Measurements from ENCODE around the gene MIER2.

MIER2 gene

DNA sequence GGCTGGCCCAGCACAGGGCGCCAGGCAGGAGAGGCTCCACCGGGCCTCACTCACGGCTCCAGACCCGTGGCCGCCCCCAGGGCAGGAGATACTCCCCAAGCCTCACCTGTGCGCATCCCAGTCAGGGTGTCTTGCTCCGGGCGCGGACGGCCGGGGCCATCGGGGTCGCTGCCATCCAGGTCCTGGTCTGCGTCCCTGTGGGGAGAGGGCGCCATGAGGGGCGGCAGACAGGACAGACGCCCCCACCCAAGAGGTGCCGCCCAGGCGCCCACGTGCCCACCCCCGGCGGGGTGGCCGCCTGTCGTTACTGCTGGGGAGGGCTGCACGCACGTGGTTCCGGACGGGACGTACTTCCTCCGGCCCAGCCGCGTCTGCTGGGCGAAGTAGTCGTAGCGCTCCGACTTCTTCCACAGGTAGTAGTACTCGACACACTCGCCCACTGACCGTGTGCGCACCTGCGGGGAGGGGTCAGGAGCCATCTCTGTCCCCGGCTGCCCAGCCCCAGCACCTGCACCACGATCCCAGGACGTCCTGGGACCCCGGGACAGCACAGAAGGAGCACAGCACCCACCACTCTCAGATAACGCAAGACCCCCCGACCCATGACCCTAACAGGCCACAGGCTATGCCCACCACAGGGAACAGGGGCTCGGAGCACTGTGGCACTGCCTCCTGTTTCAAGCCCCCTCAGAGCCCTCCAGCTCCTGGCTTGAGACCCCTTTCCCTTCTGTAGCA is 36.0 kb downstream of the MIER2 start:
- TF ChIP-seq SIN3A (IDR thresholded peaks at IDR 0.05; ENCODE audit: borderline replicate concordance, insufficient read depth, low read length), result no peak
- no peak for TF ChIP-seq POLR2AphosphoS5 (IDR thresholded peaks at IDR 0.05; ENCODE audit: low read depth, low read length)
- TF ChIP-seq REST (IDR thresholded peaks at IDR 0.05; ENCODE audit: insufficient read depth in 1 of 2, low read depth in 2 of 2, low read length in 2 of 2), result no peak
- TF ChIP-seq TAF1 (IDR thresholded peaks at IDR 0.05; ENCODE audit: borderline replicate concordance, insufficient read depth, low read length), result no peak
- no peak for TF ChIP-seq FOXP2 (optimal IDR thresholded peaks at IDR 0.05; ENCODE audit: borderline replicate concordance, extremely low read depth, extremely low read length, insufficient read depth)

- TF ChIP-seq POLR2AphosphoS5 (IDR thresholded peaks at IDR 0.05; ENCODE audit: low read depth, low read length) (no peak), FOXP2 (optimal IDR thresholded peaks at IDR 0.05; ENCODE audit: borderline replicate concordance, extremely low read depth, extremely low read length, insufficient read depth) (no peak), REST (IDR thresholded peaks at IDR 0.05; ENCODE audit: insufficient read depth in 1 of 2, low read depth in 2 of 2, low read length in 2 of 2) (no peak), SIN3A (IDR thresholded peaks at IDR 0.05; ENCODE audit: borderline replicate concordance, insufficient read depth, low read length) (no peak), TAF1 (IDR thresholded peaks at IDR 0.05; ENCODE audit: borderline replicate concordance, insufficient read depth, low read length) (no peak)
Observed at GRCh38 chr19:307793-308420, 36.7 kb downstream of the MIER2 start.

DNA sequence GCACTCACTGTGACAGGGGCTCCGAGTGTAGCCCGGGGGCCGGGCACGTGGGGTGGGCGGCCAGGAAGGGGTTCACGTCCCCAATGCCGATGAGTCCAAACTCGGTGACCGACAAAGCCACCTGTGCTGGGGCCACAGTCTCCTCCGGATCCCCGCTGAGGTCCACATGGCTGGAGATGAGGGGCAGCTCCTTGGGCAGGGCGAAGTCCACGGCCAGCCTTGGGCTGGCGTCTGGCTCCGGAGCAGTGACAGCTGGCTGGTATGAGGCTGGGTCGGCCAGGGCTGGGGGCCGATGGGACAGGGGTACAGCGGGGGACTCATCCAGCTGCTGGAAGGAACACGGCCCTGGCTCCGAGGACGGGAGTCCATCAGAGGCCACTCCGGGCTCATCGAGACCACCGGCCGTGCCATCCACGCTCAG is 37.5 kb downstream of the MIER2 start:
- TF ChIP-seq REST (IDR thresholded peaks at IDR 0.05; ENCODE audit: insufficient read depth in 1 of 2, low read depth in 2 of 2, low read length in 2 of 2), result no peak
- no peak for TF ChIP-seq TAF1 (IDR thresholded peaks at IDR 0.05; ENCODE audit: borderline replicate concordance, insufficient read depth, low read length)
- no peak for TF ChIP-seq SIN3A (IDR thresholded peaks at IDR 0.05; ENCODE audit: borderline replicate concordance, insufficient read depth, low read length)
- TF ChIP-seq FOXP2 (optimal IDR thresholded peaks at IDR 0.05; ENCODE audit: borderline replicate concordance, extremely low read depth, extremely low read length, insufficient read depth), result no peak
- no peak for TF ChIP-seq POLR2AphosphoS5 (IDR thresholded peaks at IDR 0.05; ENCODE audit: low read depth, low read length)

GRCh38 chr19:306151-306900 is 38.3 kb downstream of the MIER2 start:
- no peak for TF ChIP-seq FOXP2 (optimal IDR thresholded peaks at IDR 0.05; ENCODE audit: borderline replicate concordance, extremely low read depth, extremely low read length, insufficient read depth)
- no peak for TF ChIP-seq REST (IDR thresholded peaks at IDR 0.05; ENCODE audit: insufficient read depth in 1 of 2, low read depth in 2 of 2, low read length in 2 of 2)
- TF ChIP-seq TAF1 (IDR thresholded peaks at IDR 0.05; ENCODE audit: borderline replicate concordance, insufficient read depth, low read length), result no peak
- no peak for TF ChIP-seq POLR2AphosphoS5 (IDR thresholded peaks at IDR 0.05; ENCODE audit: low read depth, low read length)
- no peak for TF ChIP-seq SIN3A (IDR thresholded peaks at IDR 0.05; ENCODE audit: borderline replicate concordance, insufficient read depth, low read length)

Data from PFSK-1 (cell line).